ENCODE measurements around the gene GALNTL6. TPM values are rescaled to one million over a fixed set of nuclear protein-coding genes. Genes with fewer than 3 reads are reported as not detected.

Gene GALNTL6
- not detected for total RNA-seq

- Mint-ChIP-seq H3K27ac (no peak within 1 kb of the TSS), H3K9me3 (peaks cover 2% of the 10 kb centered on the region), H3K4me1 (no peaks in the 10 kb centered on the region), H3K36me3 (no peaks in the 10 kb centered on the region), H3K4me3 (no peak within 1 kb of the TSS), H3K27me3 (peaks cover 36% of the 10 kb centered on the region)
- DNase-seq, result no peak
Measured at GRCh38 chr4:171812665-171813525, at the start of gene GALNTL6. GALNTL6 (plus strand) TSS chr4:171813404.

DNA sequence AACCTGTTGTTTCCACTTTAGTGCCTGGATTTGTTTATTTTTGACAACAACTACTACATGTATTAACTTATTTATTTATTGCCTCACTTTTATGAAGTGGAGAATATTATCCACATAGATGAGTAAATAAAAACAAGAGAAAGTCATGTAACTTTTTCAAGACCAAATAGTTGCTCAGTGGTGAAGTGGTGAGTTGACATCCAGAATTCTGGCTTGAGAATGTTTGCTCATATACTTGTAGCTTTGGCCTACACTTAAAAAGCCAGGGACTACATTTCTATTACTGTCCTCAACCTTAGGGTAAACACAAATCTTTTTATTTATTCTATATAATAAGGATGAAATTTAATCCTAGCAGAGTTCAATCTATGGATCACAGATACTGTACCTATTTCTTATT is 47.7 kb upstream of the GALNTL6 start:
- no peaks in the 10 kb centered on the region for H3K4me1 Mint-ChIP-seq
- peaks cover 21% of the 10 kb centered on the region for H3K9me3 Mint-ChIP-seq
- H3K27me3 Mint-ChIP-seq, result no peaks in the 10 kb centered on the region
- DNase-seq, result no peak
- H3K27ac Mint-ChIP-seq, result no peak overlapping the region
- H3K36me3 Mint-ChIP-seq, result no peaks in the 10 kb centered on the region
- no peak overlapping the region for H3K4me3 Mint-ChIP-seq

GRCh38 chr4:171774642-171775190 is 38.5 kb upstream of the GALNTL6 start:
- H3K27me3 Mint-ChIP-seq, result no peaks in the 10 kb centered on the region
- DNase-seq, result no peak
- no peaks in the 10 kb centered on the region for H3K4me1 Mint-ChIP-seq
- H3K27ac Mint-ChIP-seq, result no peak overlapping the region
- no peak overlapping the region for H3K4me3 Mint-ChIP-seq
- H3K9me3 Mint-ChIP-seq, result peaks cover 8% of the 10 kb centered on the region
- H3K36me3 Mint-ChIP-seq, result no peaks in the 10 kb centered on the region

- Mint-ChIP-seq H3K36me3 (no peaks in the 10 kb centered on the region), H3K4me1 (no peaks in the 10 kb centered on the region), H3K4me3 (no peak overlapping the region), H3K9me3 (peaks cover 9% of the 10 kb centered on the region), H3K27me3 (no peaks in the 10 kb centered on the region), H3K27ac (no peak overlapping the region)
- DNase-seq, result no peak
Measured at GRCh38 chr4:171779301-171779700, 33.9 kb upstream of the GALNTL6 start.

GRCh38 chr4:171785388-171785787 is 27.8 kb upstream of the GALNTL6 start:
- Mint-ChIP-seq H3K4me1 (no peaks in the 10 kb centered on the region), H3K27me3 (no peaks in the 10 kb centered on the region), H3K4me3 (no peak overlapping the region), H3K27ac (no peak overlapping the region), H3K36me3 (no peaks in the 10 kb centered on the region), H3K9me3 (peaks cover 9% of the 10 kb centered on the region)
- no peak for DNase-seq

GRCh38 chr4:171793723-171794122 is 19.5 kb upstream of the GALNTL6 start:
- H3K27me3 Mint-ChIP-seq, result no peaks in the 10 kb centered on the region

GRCh38 chr4:171794528-171794927 is 18.7 kb upstream of the GALNTL6 start:
- Mint-ChIP-seq H3K36me3 (no peaks in the 10 kb centered on the region), H3K27ac (no peak overlapping the region), H3K27me3 (no peaks in the 10 kb centered on the region), H3K4me3 (no peak overlapping the region), H3K4me1 (no peaks in the 10 kb centered on the region), H3K9me3 (peaks cover 1% of the 10 kb centered on the region)
- no peak for DNase-seq

More at GRCh38 chr4:171793723-171794122, 19.5 kb upstream of the GALNTL6 start:
- H3K9me3 Mint-ChIP-seq, result no peaks in the 10 kb centered on the region
- no peak overlapping the region for H3K4me3 Mint-ChIP-seq
- no peaks in the 10 kb centered on the region for H3K4me1 Mint-ChIP-seq
- H3K27ac Mint-ChIP-seq, result no peak overlapping the region
- no peak for DNase-seq
- H3K36me3 Mint-ChIP-seq, result no peaks in the 10 kb centered on the region

DNA sequence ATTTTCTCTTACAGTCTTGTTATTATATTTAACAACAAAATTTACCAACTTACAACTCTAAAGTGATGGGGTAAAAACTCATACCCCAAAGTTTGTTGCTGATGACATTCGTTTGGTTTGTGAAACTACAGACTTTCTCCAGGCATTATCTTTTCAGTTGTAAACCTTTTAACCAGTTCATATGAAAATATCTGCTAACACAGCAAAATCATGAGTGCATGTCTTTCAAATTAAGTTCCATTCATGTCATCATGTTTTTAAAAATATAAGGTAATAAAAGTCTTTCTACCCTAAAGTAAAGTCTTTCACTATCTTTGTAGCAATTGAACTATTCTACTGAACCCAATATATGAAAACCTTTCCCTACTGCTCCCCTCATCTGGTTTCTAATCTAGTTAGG is 3.4 kb upstream of the GALNTL6 start:
- Mint-ChIP-seq H3K4me3 (no peak overlapping the region), H3K9me3 (peaks cover 2% of the 10 kb centered on the region), H3K4me1 (no peaks in the 10 kb centered on the region), H3K27ac (no peak overlapping the region), H3K36me3 (no peaks in the 10 kb centered on the region), H3K27me3 (peaks cover 32% of the 10 kb centered on the region)
- DNase-seq, result no peak

DNA sequence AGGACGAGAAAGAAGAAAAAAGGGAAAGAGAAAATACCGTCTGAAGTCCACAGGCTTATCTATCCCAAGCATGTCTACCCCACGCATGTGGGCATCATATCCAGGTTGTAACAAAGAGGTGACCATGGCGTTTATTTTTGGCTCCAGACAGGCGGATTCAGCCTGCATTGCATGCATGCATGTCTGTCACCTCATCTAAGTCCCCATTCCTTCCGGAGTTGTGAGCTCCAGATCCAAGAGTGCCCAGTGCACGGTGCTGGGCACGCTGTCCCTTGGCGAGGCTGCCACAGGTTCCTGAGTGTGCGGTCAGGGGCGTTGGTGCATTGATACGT is 905 bp upstream of the GALNTL6 start:
- DNase-seq, result no peak
- Mint-ChIP-seq H3K27ac (no peak overlapping the region), H3K4me1 (no peaks in the 10 kb centered on the region), H3K4me3 (no peak overlapping the region), H3K27me3 (peaks cover 36% of the 10 kb centered on the region), H3K9me3 (peaks cover 2% of the 10 kb centered on the region), H3K36me3 (no peaks in the 10 kb centered on the region)

DNA sequence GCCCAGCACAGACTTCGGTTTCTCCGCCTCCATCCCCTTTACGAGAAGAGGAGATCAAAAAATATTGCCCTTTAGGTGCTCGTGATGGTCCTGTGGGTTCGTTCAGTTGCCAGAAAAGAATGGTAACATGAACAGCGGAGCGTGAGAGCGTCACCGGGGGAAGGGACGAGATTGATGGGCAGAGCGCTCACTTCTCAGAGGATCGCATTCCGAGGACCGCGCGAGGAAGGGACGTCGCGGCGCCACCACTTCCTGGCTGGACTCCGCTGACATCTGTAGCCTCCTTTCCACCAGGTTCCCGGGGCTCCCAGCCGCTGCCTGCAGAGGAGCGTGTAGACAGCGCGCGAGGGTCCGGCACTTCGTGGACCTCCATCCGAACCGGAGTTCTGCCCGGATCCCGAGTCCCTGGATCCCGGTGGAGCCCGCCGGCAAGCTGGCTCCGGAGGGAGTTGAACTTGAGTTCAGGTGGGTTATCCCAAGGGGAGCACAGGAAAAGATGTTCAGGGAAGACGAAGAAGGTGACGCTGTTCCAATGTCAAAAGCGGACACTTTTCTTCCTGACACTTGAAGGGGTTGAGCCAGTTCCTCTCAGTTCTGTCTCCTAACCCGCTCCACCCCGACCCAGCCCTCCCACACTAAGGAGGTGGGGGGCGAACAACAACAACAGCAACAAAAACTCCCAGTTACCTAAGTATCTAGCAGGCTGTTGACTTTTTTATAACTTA is 484 bp downstream of the GALNTL6 start:
- Mint-ChIP-seq H3K27me3 (peaks cover 36% of the 10 kb centered on the region), H3K36me3 (no peaks in the 10 kb centered on the region), H3K27ac (no peak overlapping the region), H3K4me3 (no peak overlapping the region), H3K4me1 (no peaks in the 10 kb centered on the region), H3K9me3 (peaks cover 2% of the 10 kb centered on the region)
- no peak for DNase-seq

- DNase-seq, result no peak
- no peak overlapping the region for H3K27ac Mint-ChIP-seq
- H3K27me3 Mint-ChIP-seq, result peaks cover 36% of the 10 kb centered on the region
- peaks cover 2% of the 10 kb centered on the region for H3K9me3 Mint-ChIP-seq
- no peaks in the 10 kb centered on the region for H3K36me3 Mint-ChIP-seq
- no peak overlapping the region for H3K4me3 Mint-ChIP-seq
- H3K4me1 Mint-ChIP-seq, result no peaks in the 10 kb centered on the region
Measured at GRCh38 chr4:171814545-171814944, 1.3 kb downstream of the GALNTL6 start.

DNA sequence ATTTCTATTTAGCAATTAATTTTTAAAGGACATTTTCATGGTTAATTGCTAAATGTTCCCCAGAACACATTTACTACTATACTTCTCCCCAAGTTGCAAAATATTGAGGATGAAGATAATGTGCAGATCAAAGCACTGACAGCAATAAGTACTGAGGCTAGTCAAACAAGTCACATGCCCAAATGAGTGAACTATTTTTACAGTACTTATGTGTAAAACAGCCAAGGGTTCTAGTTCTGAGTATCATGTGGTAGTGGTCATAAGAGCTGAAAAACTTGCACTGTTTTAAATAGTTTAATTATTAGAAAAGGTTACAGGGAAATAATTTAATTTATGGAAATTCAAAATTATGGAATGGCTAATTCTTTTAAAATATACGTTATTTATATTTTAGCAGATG is 3.8 kb downstream of the GALNTL6 start:
- no peaks in the 10 kb centered on the region for H3K36me3 Mint-ChIP-seq
- no peak for DNase-seq
- no peaks in the 10 kb centered on the region for H3K9me3 Mint-ChIP-seq
- H3K4me1 Mint-ChIP-seq, result no peaks in the 10 kb centered on the region
- H3K27me3 Mint-ChIP-seq, result peaks cover 27% of the 10 kb centered on the region
- H3K27ac Mint-ChIP-seq, result no peak overlapping the region
- H3K4me3 Mint-ChIP-seq, result no peak overlapping the region

- DNase-seq, result no peak
- Mint-ChIP-seq H3K27me3 (no peaks in the 10 kb centered on the region), H3K4me3 (no peak overlapping the region), H3K4me1 (no peaks in the 10 kb centered on the region), H3K27ac (no peak overlapping the region), H3K9me3 (peaks cover 6% of the 10 kb centered on the region), H3K36me3 (no peaks in the 10 kb centered on the region)
Measured at GRCh38 chr4:171834640-171835039, 21.4 kb downstream of the GALNTL6 start.

DNA sequence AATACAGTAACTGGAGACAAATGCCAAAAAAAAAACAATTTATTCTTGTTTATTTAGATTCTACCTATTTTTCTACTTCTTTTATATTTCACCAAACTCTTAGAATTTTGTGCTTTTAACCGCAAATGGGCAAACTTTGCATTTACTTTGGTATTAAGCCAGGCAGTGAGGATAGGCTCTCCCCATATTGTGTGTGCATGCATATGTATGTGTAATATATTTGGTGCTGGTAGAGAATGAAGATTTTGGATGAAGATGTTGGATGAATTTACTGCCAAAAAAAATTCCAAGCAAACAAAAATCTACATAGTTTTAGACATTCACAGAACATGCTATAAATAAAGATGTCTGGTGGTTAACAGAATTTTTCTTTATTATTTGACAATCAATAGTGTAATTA is 30.3 kb downstream of the GALNTL6 start:
- Mint-ChIP-seq H3K36me3 (no peaks in the 10 kb centered on the region), H3K27ac (no peak overlapping the region), H3K4me3 (no peak overlapping the region), H3K27me3 (no peaks in the 10 kb centered on the region), H3K4me1 (no peaks in the 10 kb centered on the region), H3K9me3 (peaks cover 5% of the 10 kb centered on the region)
- no peak for DNase-seq

DNA sequence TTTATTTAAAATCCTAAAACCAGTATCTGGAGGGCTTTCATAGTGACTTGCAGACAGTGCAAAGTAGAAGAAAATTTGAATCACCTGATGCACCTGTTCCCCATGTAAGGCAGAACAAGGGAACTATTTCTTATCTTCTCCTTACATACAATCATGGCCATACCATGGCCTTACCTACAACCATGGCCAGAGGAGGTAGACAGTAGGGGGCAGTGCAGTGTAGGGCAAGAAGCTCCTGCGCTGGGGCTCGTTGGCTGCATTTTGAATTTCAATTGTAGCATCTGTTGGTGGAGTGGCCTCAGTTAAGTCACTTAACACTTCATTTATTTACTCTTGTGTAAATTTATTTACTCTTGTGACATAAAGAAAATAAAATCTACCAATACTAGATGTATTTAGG is 33.0 kb downstream of the GALNTL6 start:
- no peak overlapping the region for H3K4me3 Mint-ChIP-seq
- H3K9me3 Mint-ChIP-seq, result peaks cover 3% of the 10 kb centered on the region
- no peaks in the 10 kb centered on the region for H3K4me1 Mint-ChIP-seq
- DNase-seq, result no peak
- no peak overlapping the region for H3K27ac Mint-ChIP-seq
- H3K36me3 Mint-ChIP-seq, result no peaks in the 10 kb centered on the region
- no peaks in the 10 kb centered on the region for H3K27me3 Mint-ChIP-seq
